Measurements from ENCODE around the gene B4GAT1.

The B4GAT1 gene

DNA sequence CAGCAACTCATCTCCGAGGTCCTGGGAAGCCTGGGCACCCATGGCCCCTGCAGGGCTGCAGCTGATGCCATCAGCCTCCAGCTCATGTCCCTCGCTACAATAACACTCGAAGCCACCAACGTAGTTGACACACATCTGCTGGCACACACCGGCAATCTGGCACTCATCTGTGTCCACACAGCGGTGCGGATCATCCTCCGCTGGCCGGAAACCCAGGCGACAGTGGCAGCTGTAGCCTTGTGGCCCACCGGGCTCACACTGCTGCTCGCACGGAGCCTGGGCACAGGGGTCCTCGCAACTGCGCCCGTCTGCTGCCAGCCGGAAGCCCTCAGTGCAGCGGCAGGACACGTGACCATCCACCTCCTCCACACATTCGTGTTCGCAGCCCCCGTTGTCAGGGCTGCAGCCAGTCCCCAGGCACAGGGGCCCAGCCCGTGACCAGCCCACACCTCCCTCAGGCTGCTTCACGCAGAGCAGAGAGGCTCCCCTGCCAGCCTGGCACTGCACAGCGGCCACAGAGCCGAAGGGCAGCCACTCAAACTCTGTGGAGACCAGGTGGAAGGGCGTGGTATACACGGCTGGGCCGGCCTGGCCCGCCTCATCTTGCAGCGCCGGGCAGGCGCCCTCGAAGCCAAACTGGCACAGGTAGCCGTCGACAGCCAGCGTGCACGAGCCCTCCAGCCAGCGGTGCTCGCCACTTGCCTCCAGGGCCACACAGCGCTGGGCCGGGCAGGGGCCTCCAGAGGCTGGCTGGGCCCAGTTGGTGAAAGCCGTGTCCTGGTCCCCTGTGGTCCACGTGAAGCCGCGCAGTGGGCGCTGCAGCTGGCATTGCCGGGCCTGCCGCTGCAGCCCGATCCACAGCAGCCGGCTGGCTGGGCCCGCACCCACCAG is 31.3 kb downstream of the B4GAT1 start:
- TF ChIP-seq, protein P1, sequence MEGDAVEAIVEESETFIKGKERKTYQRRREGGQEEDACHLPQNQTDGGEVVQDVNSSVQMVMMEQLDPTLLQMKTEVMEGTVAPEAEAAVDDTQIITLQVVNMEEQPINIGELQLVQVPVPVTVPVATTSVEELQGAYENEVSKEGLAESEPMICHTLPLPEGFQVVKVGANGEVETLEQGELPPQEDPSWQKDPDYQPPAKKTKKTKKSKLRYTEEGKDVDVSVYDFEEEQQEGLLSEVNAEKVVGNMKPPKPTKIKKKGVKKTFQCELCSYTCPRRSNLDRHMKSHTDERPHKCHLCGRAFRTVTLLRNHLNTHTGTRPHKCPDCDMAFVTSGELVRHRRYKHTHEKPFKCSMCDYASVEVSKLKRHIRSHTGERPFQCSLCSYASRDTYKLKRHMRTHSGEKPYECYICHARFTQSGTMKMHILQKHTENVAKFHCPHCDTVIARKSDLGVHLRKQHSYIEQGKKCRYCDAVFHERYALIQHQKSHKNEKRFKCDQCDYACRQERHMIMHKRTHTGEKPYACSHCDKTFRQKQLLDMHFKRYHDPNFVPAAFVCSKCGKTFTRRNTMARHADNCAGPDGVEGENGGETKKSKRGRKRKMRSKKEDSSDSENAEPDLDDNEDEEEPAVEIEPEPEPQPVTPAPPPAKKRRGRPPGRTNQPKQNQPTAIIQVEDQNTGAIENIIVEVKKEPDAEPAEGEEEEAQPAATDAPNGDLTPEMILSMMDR (IDR thresholded peaks at IDR 0.05) = no peak
- Histone ChIP-seq H3K4me3 (ENCODE audit: low read depth, low read length) (no peak overlapping the region), H3K4me2 (ENCODE audit: low read length) (no peak overlapping the region), H3K27me3 (ENCODE audit: control insufficient read depth, insufficient read depth, low read length) (no peaks in the 10 kb centered on the region), H3K9ac (no peak overlapping the region), H3K4me1 (peaks cover 2% of the 10 kb centered on the region), H3K9me3 (ENCODE audit: control insufficient read depth, low read length) (no peaks in the 10 kb centered on the region), H3K36me3 (ENCODE audit: control insufficient read depth, insufficient read depth, low read length) (no peaks in the 10 kb centered on the region), H2AFZ (no peak overlapping the region), H3K27ac (no peak overlapping the region), H3K79me2 (no peaks in the 10 kb centered on the region)

DNA sequence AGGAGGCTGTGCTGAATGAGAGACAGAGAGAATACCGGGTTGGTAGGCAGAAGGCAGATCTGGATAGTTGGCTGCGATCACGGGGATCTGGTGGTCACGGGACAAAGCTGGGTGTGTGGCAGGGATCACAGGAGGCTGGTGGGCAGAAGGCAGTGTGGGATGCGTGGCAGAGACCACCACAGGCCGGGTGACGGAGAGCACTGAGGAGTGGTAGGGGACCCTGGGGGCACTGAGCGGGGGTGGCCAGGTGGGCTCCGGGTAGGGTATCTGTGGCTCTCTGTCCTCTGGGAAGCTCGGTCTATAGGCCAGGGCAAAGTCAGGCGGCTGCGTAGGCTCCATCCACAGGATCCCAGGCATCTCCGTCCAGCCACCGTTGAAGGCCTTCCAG is 31.9 kb downstream of the B4GAT1 start:
- Histone ChIP-seq H3K79me2 (no peaks in the 10 kb centered on the region), H3K27me3 (ENCODE audit: control insufficient read depth, insufficient read depth, low read length) (no peaks in the 10 kb centered on the region), H3K36me3 (ENCODE audit: control insufficient read depth, insufficient read depth, low read length) (no peaks in the 10 kb centered on the region), H3K4me3 (ENCODE audit: low read depth, low read length) (no peak overlapping the region), H3K9me3 (ENCODE audit: control insufficient read depth, low read length) (no peaks in the 10 kb centered on the region), H2AFZ (no peak overlapping the region), H3K4me1 (peaks cover 2% of the 10 kb centered on the region), H3K27ac (no peak overlapping the region), H3K9ac (no peak overlapping the region), H3K4me2 (ENCODE audit: low read length) (no peak overlapping the region)
- TF ChIP-seq, protein P1 (IDR thresholded peaks at IDR 0.05) = no peak

DNA sequence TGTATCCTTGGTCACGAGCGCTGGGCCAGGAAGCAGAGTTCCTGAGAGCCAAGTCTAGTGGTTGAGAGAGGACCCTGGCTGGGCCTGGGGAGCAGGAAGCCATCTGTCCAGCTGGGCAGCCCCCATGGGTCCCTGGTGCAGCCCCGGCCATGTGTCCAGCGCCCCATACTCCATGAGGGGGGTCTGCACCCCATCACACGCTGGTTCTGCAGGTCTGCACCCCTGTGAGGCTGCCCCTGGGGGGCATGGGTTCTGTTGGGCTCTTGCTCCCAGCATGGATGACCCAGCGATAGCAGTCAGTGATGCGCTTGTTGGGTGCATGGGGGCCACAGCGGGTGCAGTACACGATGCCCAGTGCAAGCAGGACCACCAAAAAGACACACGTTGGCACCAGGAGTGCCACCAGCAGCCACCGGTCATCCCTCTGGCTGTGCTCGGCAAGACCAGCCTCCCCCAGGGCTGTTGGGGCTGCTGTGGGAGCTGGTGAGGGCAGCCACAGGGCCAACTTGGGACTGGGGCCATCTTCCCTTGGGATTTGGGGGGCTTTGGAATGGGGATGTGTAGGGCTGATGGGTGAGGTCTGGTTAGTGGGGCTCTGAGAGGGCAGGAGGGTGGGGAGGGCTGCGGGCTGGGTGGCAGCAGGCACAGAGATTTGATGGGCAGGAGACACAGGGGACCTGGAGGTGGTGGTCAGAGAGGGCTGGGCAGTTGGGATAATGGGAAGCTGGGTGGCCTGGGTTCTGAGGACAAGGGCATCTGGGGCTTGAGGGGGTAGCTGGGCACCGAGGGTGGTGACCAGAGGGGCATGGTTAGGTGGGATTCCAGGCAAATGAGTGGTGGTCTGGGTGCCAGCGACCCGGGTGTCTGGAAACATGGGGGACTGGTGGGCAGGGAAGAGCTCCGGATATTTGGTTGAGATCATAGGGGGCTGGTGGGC is 32.6 kb downstream of the B4GAT1 start:
- TF ChIP-seq, protein P1 (IDR thresholded peaks at IDR 0.05) = no peak
- H2AFZ ChIP-seq = no peak overlapping the region
- H3K36me3 ChIP-seq (ENCODE audit: control insufficient read depth, insufficient read depth, low read length) = no peaks in the 10 kb centered on the region
- no peaks in the 10 kb centered on the region for H3K9me3 ChIP-seq (ENCODE audit: control insufficient read depth, low read length)
- H3K79me2 ChIP-seq = no peaks in the 10 kb centered on the region
- H3K4me2 ChIP-seq (ENCODE audit: low read length) = no peak overlapping the region
- H3K27ac ChIP-seq = no peak overlapping the region
- H3K4me3 ChIP-seq (ENCODE audit: low read depth, low read length) = no peak overlapping the region
- H3K4me1 ChIP-seq = peaks cover 2% of the 10 kb centered on the region
- no peak overlapping the region for H3K9ac ChIP-seq
- H3K27me3 ChIP-seq (ENCODE audit: control insufficient read depth, insufficient read depth, low read length) = no peaks in the 10 kb centered on the region

DNA sequence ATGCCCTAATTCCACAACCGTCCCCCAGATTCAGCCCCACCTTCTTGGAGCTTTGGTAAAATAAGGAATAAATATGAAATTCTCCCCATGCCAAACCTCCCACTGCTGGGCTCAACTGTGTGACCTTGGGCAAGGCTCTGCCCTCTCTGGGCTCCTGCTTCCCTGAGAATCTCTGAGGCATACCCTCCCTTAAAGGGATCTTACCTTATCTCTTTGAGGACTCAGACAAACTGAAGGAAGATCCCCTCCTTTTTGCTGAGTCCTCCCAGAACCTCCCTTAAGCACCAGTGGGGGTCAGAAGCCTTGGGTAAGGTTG is 33.3 kb downstream of the B4GAT1 start:
- no peaks in the 10 kb centered on the region for H3K9me3 ChIP-seq (ENCODE audit: control insufficient read depth, low read length)
- H3K27me3 ChIP-seq (ENCODE audit: control insufficient read depth, insufficient read depth, low read length) = no peaks in the 10 kb centered on the region
- no peak overlapping the region for H3K4me2 ChIP-seq (ENCODE audit: low read length)
- H3K79me2 ChIP-seq = no peaks in the 10 kb centered on the region
- H3K36me3 ChIP-seq (ENCODE audit: control insufficient read depth, insufficient read depth, low read length) = no peaks in the 10 kb centered on the region
- peaks cover 2% of the 10 kb centered on the region for H3K4me1 ChIP-seq
- TF ChIP-seq, protein P1 (IDR thresholded peaks at IDR 0.05) = no peak
- H2AFZ ChIP-seq = no peak overlapping the region
- H3K9ac ChIP-seq = no peak overlapping the region
- H3K27ac ChIP-seq = no peak overlapping the region
- no peak overlapping the region for H3K4me3 ChIP-seq (ENCODE audit: low read depth, low read length)

Data from parathyroid adenoma (tissue), 2 donors.